Breast epithelium (tissue), 4 donors: Measurements from ENCODE around the gene RBM5. TPM values are rescaled to one million over a fixed set of nuclear protein-coding genes. Genes with fewer than 3 reads are reported as not detected.
A peak's percentile ranks its signal among the peaks of the same experiment; 100 is the strongest.

ENCODE experiments used
- DNase-seq, 2 donors: peaks; one replicate each; pipeline ENCODE4 v3.0.0-alpha.2; 2019; ENCODE audit warnings: low spot score in 2 of 2
- H3K27ac ChIP-seq, 2 donors: fragments of 200-600 bp; sonication (generic) in 1 of 2; one replicate each; pipeline ENCODE4 v1.5.1; 2016 to 2019; ENCODE audit warnings: mild to moderate bottlenecking in 1 of 2
- H3K27me3 ChIP-seq, 2 donors: fragments of 200-600 bp; sonication (generic) in 1 of 2; one replicate each; pipeline versions ENCODE4 v1.5.1 to v1.6.0; 2017 to 2019; ENCODE audit warnings: control low read depth in 1 of 2, mild to moderate bottlenecking in 1 of 2
- H3K36me3 ChIP-seq: fragments of 200-600 bp; one replicate; pipeline ENCODE4 v1.5.1; 2019
- H3K4me1 ChIP-seq, 2 donors: fragments of 200-600 bp; sonication (generic); one replicate each; pipeline ENCODE4 v1.5.1; 2016 to 2019; ENCODE audit warnings: control low read depth in 1 of 2
- H3K4me3 ChIP-seq, 3 donors: fragments of 200-600 bp; sonication (generic); 1 replicate in 2 of 3; 2 replicates in 1 of 3; pipeline ENCODE4 v1.5.1; 2016 to 2019; ENCODE audit warnings: mild to moderate bottlenecking in 3 of 3, moderate library complexity in 2 of 3
- H3K9me3 ChIP-seq, 2 donors: fragments of 200-600 bp; sonication (generic) in 1 of 2; one replicate each; pipeline ENCODE4 v1.5.1; 2016 to 2019; ENCODE audit warnings: control low read depth in 1 of 2
- CTCF ChIP-seq, 3 donors: fragments of 450-650 bp; IDR thresholded peaks; one replicate each; pipeline ENCODE4 v1.5.1; 2016 to 2017; ENCODE audit warnings: antibody characterized with exemption in 3 of 3, mild to moderate bottlenecking in 3 of 3, moderate library complexity in 3 of 3
- POLR2A ChIP-seq: fragments of 450-650 bp; IDR thresholded peaks from one replicate; pipeline ENCODE4 v1.6.1; 2016; ENCODE audit warnings: antibody characterized with exemption, mild to moderate bottlenecking, moderate library complexity
- POLR2AphosphoS5 ChIP-seq, 3 donors: sonication (generic); formaldehyde crosslinking; IDR thresholded peaks; one replicate each; pipeline ENCODE4 v1.6.1; 2017; ENCODE audit warnings: antibody characterized with exemption in 3 of 3
- intact Hi-C: fragments of 100-400 bp; cut with DNase I; formaldehyde crosslinking; loops from one replicate; pipeline ENCODE4 v1.15.1; 2023; ENCODE audit warnings: low total_unique reads
- total RNA-seq, 3 donors: library from RNA; depleted of rRNA; stranded (reverse); fragments of >200 nt; gene quantifications; one replicate each; pipeline ENCODE4 v1.1.0, GENCODE V29; 2016

Gene RBM5
- total RNA-seq, 3 donors from 2014 or later = 214 to 343 (median 296) TPM

GRCh38 chr3:50124052-50124799, 35.5 kb downstream of the RBM5 start:
- H3K36me3 ChIP-seq = no peaks in the 10 kb centered on the region
- H3K4me3 ChIP-seq = no peak overlapping the region
- H3K27me3 ChIP-seq = no peaks in the 10 kb centered on the region
- no peaks in the 10 kb centered on the region for H3K9me3 ChIP-seq
- no peak for TF ChIP-seq POLR2A
- no peak for TF ChIP-seq POLR2AphosphoS5 (IDR thresholded peaks at IDR 0.05)
- no peak for TF ChIP-seq CTCF (IDR thresholded peaks at IDR 0.05)
- DNase-seq = peak in 1 of 2 donors; percentile 51
- intact Hi-C loops = loop anchor here (10.0 kb wide), 1 partner anchor 61 kb away; no protein-coding TSS in a partner anchor
- H3K4me1 ChIP-seq = peaks cover 24 to 28% of the 10 kb centered on the region in 2 donors
- H3K27ac ChIP-seq = peak overlapping the region in 1 of 2 donors; percentile 32

DNA sequence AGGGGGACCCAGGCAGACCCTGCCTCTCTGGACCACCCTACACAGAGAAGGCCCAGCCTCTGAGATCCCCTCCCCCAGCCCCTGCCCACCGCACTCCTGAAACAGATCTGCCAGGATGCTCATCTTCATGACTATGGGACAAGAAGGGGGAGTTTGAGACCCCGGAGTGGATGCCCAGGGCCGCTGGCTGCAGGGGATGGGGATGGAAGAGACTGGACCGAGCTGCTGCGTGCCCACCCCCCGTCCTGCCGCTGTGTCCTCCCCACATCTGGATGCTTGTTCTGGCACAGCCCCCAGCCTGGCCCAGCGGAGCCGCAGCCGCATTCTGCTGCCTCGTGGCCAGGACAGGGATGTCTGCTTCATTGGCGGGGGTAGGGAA, 36.1 kb downstream of the RBM5 start:
- DNase-seq = peak in 1 of 2 donors; percentile 47
- TF ChIP-seq CTCF (IDR thresholded peaks at IDR 0.05) = no peak
- no peak for TF ChIP-seq POLR2AphosphoS5 (IDR thresholded peaks at IDR 0.05)
- no peak for TF ChIP-seq POLR2A
- Histone ChIP-seq H3K9me3 (no peaks in the 10 kb centered on the region), H3K4me1 (peaks cover 24 to 28% of the 10 kb centered on the region in 2 donors), H3K27ac (peak overlapping the region in 1 of 2 donors; percentile 32), H3K4me3 (no peak overlapping the region), H3K27me3 (no peaks in the 10 kb centered on the region), H3K36me3 (no peaks in the 10 kb centered on the region)
- intact Hi-C loops = loop anchor here (10.0 kb wide), 1 partner anchor 60 kb away; no protein-coding TSS in a partner anchor

DNA sequence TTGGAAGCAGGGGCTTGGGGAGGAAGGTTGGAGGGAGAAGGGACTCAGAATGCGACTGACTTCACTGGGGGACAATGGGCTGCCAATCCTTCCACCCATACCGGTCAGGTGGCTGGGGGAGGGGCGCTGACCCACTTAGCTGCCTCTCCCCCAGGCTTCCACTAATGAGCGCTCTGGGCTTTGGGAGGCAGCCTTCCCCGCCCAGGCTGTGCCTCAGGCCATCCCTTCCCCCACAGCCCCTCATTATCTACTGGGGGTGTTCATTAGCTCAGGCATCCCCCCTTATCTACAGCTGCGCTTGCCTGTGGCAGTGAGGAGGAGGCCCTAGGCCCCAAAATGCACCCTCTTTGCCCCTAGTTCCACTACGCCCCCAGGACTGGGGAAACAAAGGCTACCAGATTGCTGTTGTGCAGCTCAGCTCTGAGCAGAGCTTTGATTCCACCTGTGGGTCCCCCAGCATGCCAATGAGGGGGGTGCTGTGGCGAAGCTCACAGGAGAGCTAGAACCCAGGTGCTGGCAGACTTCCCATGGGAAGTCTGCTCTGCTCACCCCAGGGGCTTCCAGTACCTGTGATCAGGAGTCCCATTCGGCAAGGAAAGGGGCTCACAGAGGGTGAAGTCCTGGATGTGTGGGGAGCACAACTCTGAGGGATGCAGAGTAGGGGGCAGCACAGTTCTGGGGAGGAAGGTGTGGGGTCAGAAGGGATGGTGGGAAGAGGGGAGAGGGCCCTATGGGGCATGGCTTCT, 37.0 kb downstream of the RBM5 start:
- intact Hi-C loops = loop anchor here (10.0 kb wide), 1 partner anchor 59 kb away; no protein-coding TSS in a partner anchor
- TF ChIP-seq CTCF (IDR thresholded peaks at IDR 0.05) (no peak), POLR2A (no peak), POLR2AphosphoS5 (IDR thresholded peaks at IDR 0.05) (no peak)
- Histone ChIP-seq H3K4me1 (peaks cover 24 to 28% of the 10 kb centered on the region in 2 donors), H3K27ac (no peak overlapping the region), H3K27me3 (no peaks in the 10 kb centered on the region), H3K9me3 (no peaks in the 10 kb centered on the region), H3K4me3 (no peak overlapping the region), H3K36me3 (no peaks in the 10 kb centered on the region)
- peak in 1 of 2 donors; percentile 46 for DNase-seq

GRCh38 chr3:50126287-50127211, 37.8 kb downstream of the RBM5 start:
- Histone ChIP-seq H3K27me3 (no peaks in the 10 kb centered on the region), H3K9me3 (no peaks in the 10 kb centered on the region), H3K4me1 (peaks cover 24 to 28% of the 10 kb centered on the region in 2 donors), H3K36me3 (no peaks in the 10 kb centered on the region), H3K27ac (peak overlapping the region in 1 of 2 donors; percentile 64), H3K4me3 (no peak overlapping the region)
- no peak for TF ChIP-seq CTCF (IDR thresholded peaks at IDR 0.05)
- TF ChIP-seq POLR2AphosphoS5 (IDR thresholded peaks at IDR 0.05) = no peak
- TF ChIP-seq POLR2A = no peak
- intact Hi-C loops = loop anchor here (10.0 kb wide), 1 partner anchor 58 kb away; no protein-coding TSS in a partner anchor
- DNase-seq = peak in 1 of 2 donors; percentile 61
